Colonic mucosa (tissue), 4 donors: Measurements from ENCODE around the gene TSPAN31. TPM values are rescaled to one million over a fixed set of nuclear protein-coding genes. Genes with fewer than 3 reads are reported as not detected.

Source experiments
- DNase-seq: peaks from one replicate; pipeline ENCODE4 v3.0.0-alpha.2; 2020
- H3K27ac ChIP-seq: fragments of 200-600 bp; one replicate; pipeline ENCODE4 v1.8.0; 2021
- H3K27me3 ChIP-seq: fragments of 200-600 bp; one replicate; pipeline ENCODE4 v1.8.0; 2021
- H3K36me3 ChIP-seq: fragments of 200-600 bp; one replicate; pipeline ENCODE4 v1.8.0; 2021
- H3K4me1 ChIP-seq: fragments of 200-600 bp; one replicate; pipeline ENCODE4 v1.8.0; 2021; ENCODE audit warnings: mild to moderate bottlenecking
- H3K4me3 ChIP-seq: fragments of 200-600 bp; one replicate; pipeline ENCODE4 v1.8.0; 2021
- H3K9ac ChIP-seq, 2 donors: one replicate each; pipeline ENCODE4 v1.7.0; 2013; ENCODE audit warnings: control low read depth in 2 of 2, low read depth in 2 of 2, low read length in 2 of 2
- H3K9me3 ChIP-seq: fragments of 200-600 bp; one replicate; pipeline ENCODE4 v1.8.0; 2021
- CTCF ChIP-seq: fragments of 200-600 bp; IDR thresholded peaks from one replicate; pipeline ENCODE4 v1.8.0; 2022; ENCODE audit warnings: antibody characterized with exemption, mild to moderate bottlenecking
- intact Hi-C: fragments of 100-400 bp; cut with DNase I; formaldehyde crosslinking; loops from one replicate; pipeline ENCODE4 v1.14.1; 2022
- total RNA-seq, 2 donors: library from RNA; stranded (reverse); fragmentation: NEBNext Ultra II Directional in 1 of 2; extraction: Animal tissue kit (Norgen Biotek cat#: 25700) in 1 of 2; gene quantifications; one replicate each; pipeline ENCODE4 v1.2.1, GENCODE V29; 2021
- donor health status: healthy.
- donor health status: DM: no; HTN: no; CAD: no.
- donor health status: DM: no; HTN: no; CAD: no.

The TSPAN31 gene
- total RNA-seq, 2 donors from 2014 or later = 19.3 to 32.3 TPM

- no peak for TF ChIP-seq CTCF
- H3K27ac ChIP-seq = no peak overlapping the region
- intact Hi-C loops = no loop called here
- peaks cover 38% of the 10 kb centered on the region for H3K27me3 ChIP-seq
- H3K36me3 ChIP-seq = no peaks in the 10 kb centered on the region
- DNase-seq = no peak
- no peak overlapping the region for H3K9ac ChIP-seq
- H3K4me3 ChIP-seq = no peak overlapping the region
- H3K4me1 ChIP-seq = peaks cover 5% of the 10 kb centered on the region
- H3K9me3 ChIP-seq = no peaks in the 10 kb centered on the region
These were observed 10.9 kb upstream of the TSPAN31 start for GRCh38 chr12:57733928-57734327.

- TF ChIP-seq CTCF = no peak
- H3K4me3 ChIP-seq = no peak overlapping the region
- H3K27me3 ChIP-seq = peaks cover 45% of the 10 kb centered on the region
- no peak overlapping the region for H3K27ac ChIP-seq
- no peaks in the 10 kb centered on the region for H3K36me3 ChIP-seq
- H3K4me1 ChIP-seq = peaks cover 5% of the 10 kb centered on the region
- H3K9me3 ChIP-seq = no peaks in the 10 kb centered on the region
- DNase-seq = no peak
- intact Hi-C loops = no loop called here
- no peak overlapping the region for H3K9ac ChIP-seq
These were observed 10.2 kb upstream of the TSPAN31 start for GRCh38 chr12:57734591-57734990.

GRCh38 chr12:57735198-57735855 is 9.5 kb upstream of the TSPAN31 start:
- H3K9ac ChIP-seq = no peak overlapping the region
- H3K4me3 ChIP-seq = no peak overlapping the region
- peaks cover 5% of the 10 kb centered on the region for H3K4me1 ChIP-seq
- H3K9me3 ChIP-seq = no peaks in the 10 kb centered on the region
- H3K27ac ChIP-seq = no peak overlapping the region
- peaks cover 52% of the 10 kb centered on the region for H3K27me3 ChIP-seq
- intact Hi-C loops = no loop called here
- TF ChIP-seq CTCF = no peak
- no peak for DNase-seq
- no peaks in the 10 kb centered on the region for H3K36me3 ChIP-seq

GRCh38 chr12:57735952-57736740 is 8.7 kb upstream of the TSPAN31 start:
- Histone ChIP-seq H3K4me3 (no peak overlapping the region), H3K4me1 (peaks cover 5% of the 10 kb centered on the region), H3K27ac (no peak overlapping the region), H3K27me3 (peaks cover 58% of the 10 kb centered on the region), H3K9me3 (no peaks in the 10 kb centered on the region), H3K9ac (no peak overlapping the region), H3K36me3 (no peaks in the 10 kb centered on the region)
- intact Hi-C loops = no loop called here
- DNase-seq = no peak
- TF ChIP-seq CTCF = no peak

GRCh38 chr12:57736741-57737466 is 7.9 kb upstream of the TSPAN31 start:
- Histone ChIP-seq H3K36me3 (no peaks in the 10 kb centered on the region), H3K4me3 (no peak overlapping the region), H3K27ac (no peak overlapping the region), H3K27me3 (peaks cover 58% of the 10 kb centered on the region), H3K9ac (no peak overlapping the region), H3K9me3 (no peaks in the 10 kb centered on the region), H3K4me1 (peaks cover 5% of the 10 kb centered on the region)
- TF ChIP-seq CTCF = no peak
- intact Hi-C loops = no loop called here
- no peak for DNase-seq
